ENCODE data around the gene ARNT2.

Gene ARNT2

GRCh38 chr15:80525853-80526252 lies 121.7 kb downstream of the ARNT2 start:
- DNase-seq, result no peak

GRCh38 chr15:80526556-80527340 lies 122.6 kb downstream of the ARNT2 start:
- no peak for DNase-seq

- no peak for DNase-seq
Measured at GRCh38 chr15:80527406-80527805, 123.2 kb downstream of the ARNT2 start.

- DNase-seq, result no peak
Measured at GRCh38 chr15:80527961-80528360, 123.8 kb downstream of the ARNT2 start.

GRCh38 chr15:80530737-80531365 lies 126.7 kb downstream of the ARNT2 start:
- no peak for DNase-seq

GRCh38 chr15:80531388-80531787 lies 127.2 kb downstream of the ARNT2 start:
- no peak for DNase-seq

GRCh38 chr15:80531796-80532195 lies 127.6 kb downstream of the ARNT2 start:
- DNase-seq, result no peak

GRCh38 chr15:80533790-80534333 lies 129.7 kb downstream of the ARNT2 start:
- DNase-seq, result no peak

- DNase-seq, result no peak
Measured at GRCh38 chr15:80536231-80536630, 132.0 kb downstream of the ARNT2 start.

GRCh38 chr15:80536716-80537115 lies 132.5 kb downstream of the ARNT2 start:
- DNase-seq, result no peak

GRCh38 chr15:80545078-80545477 lies 140.9 kb downstream of the ARNT2 start:
- no peak for DNase-seq

GRCh38 chr15:80547264-80547663 lies 143.1 kb downstream of the ARNT2 start:
- DNase-seq, result no peak

- no peak for DNase-seq
Measured at GRCh38 chr15:80549191-80549590, 145.0 kb downstream of the ARNT2 start.

GRCh38 chr15:80549654-80550053 lies 145.5 kb downstream of the ARNT2 start:
- no peak for DNase-seq

- no peak for DNase-seq
Measured at GRCh38 chr15:80550219-80550907, 146.2 kb downstream of the ARNT2 start.

GRCh38 chr15:80550908-80551260 lies 146.7 kb downstream of the ARNT2 start:
- DNase-seq, result no peak

- no peak for DNase-seq
Measured at GRCh38 chr15:80551348-80551747, 147.2 kb downstream of the ARNT2 start.

GRCh38 chr15:80554560-80554959 lies 150.4 kb downstream of the ARNT2 start:
- DNase-seq, result no peak

- DNase-seq, result no peak
Measured at GRCh38 chr15:80556694-80557367, 152.6 kb downstream of the ARNT2 start.

- DNase-seq, result no peak
Measured at GRCh38 chr15:80557441-80558234, 153.5 kb downstream of the ARNT2 start.

- DNase-seq, result no peak
Measured at GRCh38 chr15:80558631-80559319, 154.6 kb downstream of the ARNT2 start.

GRCh38 chr15:80559320-80559693 lies 155.1 kb downstream of the ARNT2 start:
- DNase-seq, result no peak
